ENCODE results near the gene NUPR1. TPM values are rescaled to one million over a fixed set of nuclear protein-coding genes. Genes with fewer than 3 reads are reported as not detected.

The NUPR1 gene
- total RNA-seq, 1 experiment from 2014 or later, result 2.2 TPM

- no TSS peak for BruUV-seq (replicated peaks)
- Histone ChIP-seq H3K9me3 (ENCODE audit: control insufficient read depth in 1 of 2, insufficient read depth in 1 of 2, low read depth in 1 of 2, low read length in 2 of 2) (no peaks in the 10 kb centered on the region), H3K27ac (ENCODE audit: low read depth, low read length) (no peak overlapping the region), H2AFZ (ENCODE audit: low read depth, low read length, poor library complexity, severe bottlenecking) (peak overlapping the region; percentile 63), H3K79me2 (ENCODE audit: insufficient read depth, low read length) (no peaks in the 10 kb centered on the region), H3K36me3 (ENCODE audit: control insufficient read depth in 1 of 2, insufficient read depth in 2 of 2, low read length in 2 of 2) (no peaks in the 10 kb centered on the region), H3K4me1 (ENCODE audit: control insufficient read depth in 1 of 2, insufficient read depth in 2 of 2, low read length in 2 of 2) (peaks cover 0 to 12% of the 10 kb centered on the region in 2 experiments; a peak in 3 of 4 replicates), H3K27me3 (ENCODE audit: insufficient read depth, low read length) (no peaks in the 10 kb centered on the region), H3K9me2 (ENCODE audit: insufficient read depth) (no peaks in the 10 kb centered on the region), H4K20me1 (ENCODE audit: insufficient read depth) (no peaks in the 10 kb centered on the region), H3K4me3 (replicated peaks in 1 of 2; ENCODE audit: low read depth in 1 of 2, low read length in 2 of 2) (no peak overlapping the region), H3K9ac (ENCODE audit: low read length) (no peak overlapping the region), H3K4me2 (ENCODE audit: low read length) (no peak overlapping the region)
- intact Hi-C loops (cut with micrococcal nuclease), result no loop called here
- DNase-seq (ENCODE audit: low read depth, low spot score) (no peak), ATAC-seq (no peak)
- POLR2A ChIA-PET, result no interaction called here
- CTCF ChIA-PET, result no interaction called here
- TF ChIP-seq JUND (IDR thresholded peaks at IDR 0.05) (no peak), CBX3 (IDR thresholded peaks at IDR 0.05; ENCODE audit: low read depth) (no peak), FOSL1 (IDR thresholded peaks at IDR 0.05; ENCODE audit: low read depth) (no peak), TCF7L2 (IDR thresholded peaks at IDR 0.05; ENCODE audit: borderline replicate concordance, extremely low read depth, insufficient read depth, insufficient read length) (no peak), CEBPB (IDR thresholded peaks at IDR 0.05; ENCODE audit: low read depth) (no peak), EGR1 (IDR thresholded peaks at IDR 0.05; ENCODE audit: low read depth) (no peak), POLR2A (IDR thresholded peaks at IDR 0.05; ENCODE audit: borderline replicate concordance, extremely low read depth, insufficient read depth, insufficient read length) (no peak), RAD21 (IDR thresholded peaks at IDR 0.05; ENCODE audit: low read depth) (no peak), YY1 (IDR thresholded peaks at IDR 0.05; ENCODE audit: extremely low read depth, insufficient replicate concordance, low read depth, low read length) (no peak), POLR2AphosphoS5 (IDR thresholded peaks at IDR 0.05; ENCODE audit: low read depth, low read length) (no peak), SP1 (IDR thresholded peaks at IDR 0.05; ENCODE audit: low read depth) (no peak), SIN3A (IDR thresholded peaks at IDR 0.05; ENCODE audit: low read depth) (no peak)
- TF ChIP-seq, protein P1, sequence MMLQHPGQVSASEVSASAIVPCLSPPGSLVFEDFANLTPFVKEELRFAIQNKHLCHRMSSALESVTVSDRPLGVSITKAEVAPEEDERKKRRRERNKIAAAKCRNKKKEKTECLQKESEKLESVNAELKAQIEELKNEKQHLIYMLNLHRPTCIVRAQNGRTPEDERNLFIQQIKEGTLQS (IDR thresholded peaks at IDR 0.05), result no peak
- TF ChIP-seq, protein P2, sequence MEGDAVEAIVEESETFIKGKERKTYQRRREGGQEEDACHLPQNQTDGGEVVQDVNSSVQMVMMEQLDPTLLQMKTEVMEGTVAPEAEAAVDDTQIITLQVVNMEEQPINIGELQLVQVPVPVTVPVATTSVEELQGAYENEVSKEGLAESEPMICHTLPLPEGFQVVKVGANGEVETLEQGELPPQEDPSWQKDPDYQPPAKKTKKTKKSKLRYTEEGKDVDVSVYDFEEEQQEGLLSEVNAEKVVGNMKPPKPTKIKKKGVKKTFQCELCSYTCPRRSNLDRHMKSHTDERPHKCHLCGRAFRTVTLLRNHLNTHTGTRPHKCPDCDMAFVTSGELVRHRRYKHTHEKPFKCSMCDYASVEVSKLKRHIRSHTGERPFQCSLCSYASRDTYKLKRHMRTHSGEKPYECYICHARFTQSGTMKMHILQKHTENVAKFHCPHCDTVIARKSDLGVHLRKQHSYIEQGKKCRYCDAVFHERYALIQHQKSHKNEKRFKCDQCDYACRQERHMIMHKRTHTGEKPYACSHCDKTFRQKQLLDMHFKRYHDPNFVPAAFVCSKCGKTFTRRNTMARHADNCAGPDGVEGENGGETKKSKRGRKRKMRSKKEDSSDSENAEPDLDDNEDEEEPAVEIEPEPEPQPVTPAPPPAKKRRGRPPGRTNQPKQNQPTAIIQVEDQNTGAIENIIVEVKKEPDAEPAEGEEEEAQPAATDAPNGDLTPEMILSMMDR (IDR thresholded peaks at IDR 0.05 in 2 of 3, conservative IDR thresholded peaks at IDR 0.05 in 1 of 3; ENCODE audit: borderline replicate concordance in 1 of 3, insufficient read depth in 1 of 3, low read depth in 2 of 3, low read length in 2 of 3), result no peak
- RAD21 ChIA-PET (ENCODE audit: low non-redundant PET in 1 of 2, low total read pairs in 2 of 2, uncharacterized antibody in 2 of 2, unreplicated experiment in 2 of 2), result no interaction called here
Observed at GRCh38 chr16:28534542-28535373, 4.0 kb downstream of the NUPR1 start.

Measured in HCT116 (cell line).